ENCODE results near the gene RILPL1. TPM values are rescaled to one million over a fixed set of nuclear protein-coding genes. Genes with fewer than 3 reads are reported as not detected.
"Not testable (repeated sequence)": the region's sequence is repeated elsewhere in the genome, so short reads cannot be mapped to it uniquely, and the experiment has no call there.

RILPL1 gene
- total and polyA plus RNA-seq, 8 donors = 2.7 to 42.3 (median 7.5) TPM

DNA sequence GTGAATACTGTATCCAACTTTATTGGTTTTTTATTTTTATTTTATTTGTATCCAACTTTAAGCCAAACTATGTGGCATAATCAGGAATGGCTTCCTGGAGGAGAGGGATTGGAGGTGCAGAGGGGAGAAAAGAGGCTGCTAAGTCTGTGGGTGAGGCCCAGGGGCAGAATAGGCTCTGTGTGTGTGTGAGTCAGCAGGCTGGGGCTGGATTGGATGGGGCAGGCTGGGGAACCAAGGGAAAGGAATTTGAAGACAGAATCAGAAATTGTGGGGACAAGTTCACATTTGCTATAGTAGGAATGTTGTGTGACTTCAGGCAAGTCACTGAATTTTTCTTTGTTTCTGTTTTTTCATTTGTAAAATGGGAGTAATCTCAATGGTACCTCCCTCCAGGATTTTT, 12.8 kb upstream of the RILPL1 start:
- Histone ChIP-seq H3K36me3 (no peaks in the 10 kb centered on the region), H3K4me1 (no peaks in the 10 kb centered on the region), H3K9me3 (no peaks in the 10 kb centered on the region), H3K27ac (no peak overlapping the region), H3K4me3 (no peak overlapping the region), H3K27me3 (no peaks in the 10 kb centered on the region)
- TF ChIP-seq EP300 (IDR thresholded peaks at IDR 0.05) (no peak), CTCF (IDR thresholded peaks at IDR 0.05) (no peak), POLR2AphosphoS5 (IDR thresholded peaks at IDR 0.05) (no peak), POLR2A (IDR thresholded peaks at IDR 0.05) (no peak)
- DNase-seq = no peak
- intact Hi-C loops (cut with DNase I; ENCODE audit: low total_unique reads) = no loop called here

DNA sequence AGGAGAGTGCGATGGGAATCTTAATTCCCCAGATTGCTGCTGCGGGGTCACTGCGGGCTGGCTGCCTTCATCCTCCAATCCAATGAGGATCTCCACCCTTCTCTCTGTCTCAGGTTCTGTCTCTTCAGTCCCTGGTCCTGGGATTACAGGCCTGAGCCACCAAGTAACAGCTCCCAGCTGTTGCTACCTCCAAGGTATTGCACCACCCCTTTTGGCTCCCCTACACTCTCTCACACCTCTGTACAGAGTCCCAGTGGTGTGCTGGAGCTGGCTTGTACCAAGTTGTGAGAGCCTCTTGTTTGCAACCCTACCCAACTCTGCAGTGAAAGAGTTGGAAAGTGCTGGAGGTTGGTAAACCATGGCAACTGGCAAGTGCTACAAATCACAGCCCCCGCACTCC, 10.0 kb upstream of the RILPL1 start:
- TF ChIP-seq EP300 (IDR thresholded peaks at IDR 0.05) = no peak
- no peak for TF ChIP-seq POLR2A (IDR thresholded peaks at IDR 0.05)
- TF ChIP-seq CTCF (IDR thresholded peaks at IDR 0.05) = no peak
- TF ChIP-seq POLR2AphosphoS5 (IDR thresholded peaks at IDR 0.05) = no peak
- intact Hi-C loops (cut with DNase I; ENCODE audit: low total_unique reads) = no loop called here
- Histone ChIP-seq H3K27ac (no peak overlapping the region), H3K36me3 (no peaks in the 10 kb centered on the region), H3K27me3 (no peaks in the 10 kb centered on the region), H3K9me3 (no peaks in the 10 kb centered on the region), H3K4me3 (no peak overlapping the region), H3K4me1 (no peaks in the 10 kb centered on the region)
- DNase-seq = no peak
- WGBS, 5 donors = 82 to 94% (median 92%) methylated on average over 4 of the region's 4 CpGs

- Histone ChIP-seq H3K9me3 (no peaks in the 10 kb centered on the region), H3K27me3 (peaks cover 0 to 3% (median 0%) of the 10 kb centered on the region in 3 donors), H3K4me1 (no peaks in the 10 kb centered on the region), H3K36me3 (no peaks in the 10 kb centered on the region), H3K27ac (no peak overlapping the region), H3K4me3 (no peak overlapping the region)
- DNase-seq = no peak
- intact Hi-C loops (cut with DNase I; ENCODE audit: low total_unique reads) = no loop called here
- TF ChIP-seq CTCF (IDR thresholded peaks at IDR 0.05) = no peak
- no peak for TF ChIP-seq EP300 (IDR thresholded peaks at IDR 0.05)
- WGBS, 5 donors = 83 to 85% (median 85%) methylated on average over 15 of the region's 15 CpGs
These were observed 7.6 kb upstream of the RILPL1 start for GRCh38 chr12:123540899-123541662.

GRCh38 chr12:123535952-123536351, 2.4 kb upstream of the RILPL1 start:
- H3K4me3 ChIP-seq; DNase-seq; H3K27ac ChIP-seq; H3K36me3 ChIP-seq; H3K27me3 ChIP-seq; intact Hi-C loops (cut with DNase I; ENCODE audit: low total_unique reads); H3K9me3 ChIP-seq: not testable (repeated sequence)
- 78 to 85% (median 84%) methylated on average over 11 of the region's 11 CpGs for WGBS, 5 donors
- H3K4me1 ChIP-seq = peaks cover 22 to 33% (median 30%) of the 10 kb centered on the region in 4 donors
